ENCODE results near the gene NLGN1. TPM values are rescaled to one million over a fixed set of nuclear protein-coding genes. Genes with fewer than 3 reads are reported as not detected.

NLGN1 gene
- total RNA-seq, 3 donors from 2014 or later, result 0.43 to 14.3 (median 2.0) TPM

- Histone ChIP-seq H3K9me3 (no peaks in the 10 kb centered on the region), H3K36me3 (ENCODE audit: low read depth) (no peaks in the 10 kb centered on the region), H3K4me3 (no peak overlapping the region), H3K4me1 (ENCODE audit: low read depth) (no peaks in the 10 kb centered on the region)
- TF ChIP-seq, protein P1, sequence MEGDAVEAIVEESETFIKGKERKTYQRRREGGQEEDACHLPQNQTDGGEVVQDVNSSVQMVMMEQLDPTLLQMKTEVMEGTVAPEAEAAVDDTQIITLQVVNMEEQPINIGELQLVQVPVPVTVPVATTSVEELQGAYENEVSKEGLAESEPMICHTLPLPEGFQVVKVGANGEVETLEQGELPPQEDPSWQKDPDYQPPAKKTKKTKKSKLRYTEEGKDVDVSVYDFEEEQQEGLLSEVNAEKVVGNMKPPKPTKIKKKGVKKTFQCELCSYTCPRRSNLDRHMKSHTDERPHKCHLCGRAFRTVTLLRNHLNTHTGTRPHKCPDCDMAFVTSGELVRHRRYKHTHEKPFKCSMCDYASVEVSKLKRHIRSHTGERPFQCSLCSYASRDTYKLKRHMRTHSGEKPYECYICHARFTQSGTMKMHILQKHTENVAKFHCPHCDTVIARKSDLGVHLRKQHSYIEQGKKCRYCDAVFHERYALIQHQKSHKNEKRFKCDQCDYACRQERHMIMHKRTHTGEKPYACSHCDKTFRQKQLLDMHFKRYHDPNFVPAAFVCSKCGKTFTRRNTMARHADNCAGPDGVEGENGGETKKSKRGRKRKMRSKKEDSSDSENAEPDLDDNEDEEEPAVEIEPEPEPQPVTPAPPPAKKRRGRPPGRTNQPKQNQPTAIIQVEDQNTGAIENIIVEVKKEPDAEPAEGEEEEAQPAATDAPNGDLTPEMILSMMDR (IDR thresholded peaks at IDR 0.05), result no peak
- intact Hi-C loops (cut with DNase I, micrococcal nuclease), result no loop called here
- DNase-seq, result no peak
- ATAC-seq, result no peak
Measured at GRCh38 chr3:174303907-174304560, 906.5 kb downstream of the NLGN1 start.

- Histone ChIP-seq H3K36me3 (ENCODE audit: low read depth) (no peaks in the 10 kb centered on the region), H3K4me1 (ENCODE audit: low read depth) (no peaks in the 10 kb centered on the region), H3K4me3 (no peak overlapping the region), H3K9me3 (no peaks in the 10 kb centered on the region)
- intact Hi-C loops (cut with DNase I, micrococcal nuclease), result no loop called here
- no peak for DNase-seq
- no peak for ATAC-seq
- TF ChIP-seq, protein P1 (IDR thresholded peaks at IDR 0.05), result no peak
Measured at GRCh38 chr3:174308736-174309135, 911.2 kb downstream of the NLGN1 start.

DNA sequence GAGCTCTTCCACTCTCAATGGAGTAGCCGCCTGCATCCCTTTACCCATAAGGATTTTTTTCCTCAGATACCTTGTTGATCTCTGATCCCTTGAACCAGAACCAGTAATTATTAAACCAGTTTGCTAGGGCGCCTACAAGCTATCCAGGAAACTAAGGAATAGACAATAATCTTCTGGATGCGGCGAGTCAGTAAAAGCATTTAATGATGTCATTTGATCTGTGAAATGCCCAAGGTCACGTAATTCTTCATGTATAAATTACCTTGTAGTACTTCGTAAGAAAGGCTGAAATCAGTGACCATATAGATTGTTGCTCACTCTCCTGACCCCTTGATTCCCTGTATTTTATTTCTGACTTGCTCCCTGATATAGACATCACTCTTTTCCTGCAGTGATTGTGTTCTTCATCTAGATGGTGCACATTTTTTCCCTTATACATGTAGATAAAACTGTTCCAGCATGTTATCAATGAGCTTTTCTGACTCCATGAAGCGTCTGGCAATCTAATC is 913.0 kb downstream of the NLGN1 start:
- ATAC-seq (no peak), DNase-seq (no peak)
- no peak overlapping the region for H3K4me3 ChIP-seq
- H3K36me3 ChIP-seq (ENCODE audit: low read depth), result no peaks in the 10 kb centered on the region
- TF ChIP-seq, protein P1 (IDR thresholded peaks at IDR 0.05), result no peak
- no peaks in the 10 kb centered on the region for H3K9me3 ChIP-seq
- intact Hi-C loops (cut with DNase I, micrococcal nuclease), result no loop called here
- no peaks in the 10 kb centered on the region for H3K4me1 ChIP-seq (ENCODE audit: low read depth)

DNA sequence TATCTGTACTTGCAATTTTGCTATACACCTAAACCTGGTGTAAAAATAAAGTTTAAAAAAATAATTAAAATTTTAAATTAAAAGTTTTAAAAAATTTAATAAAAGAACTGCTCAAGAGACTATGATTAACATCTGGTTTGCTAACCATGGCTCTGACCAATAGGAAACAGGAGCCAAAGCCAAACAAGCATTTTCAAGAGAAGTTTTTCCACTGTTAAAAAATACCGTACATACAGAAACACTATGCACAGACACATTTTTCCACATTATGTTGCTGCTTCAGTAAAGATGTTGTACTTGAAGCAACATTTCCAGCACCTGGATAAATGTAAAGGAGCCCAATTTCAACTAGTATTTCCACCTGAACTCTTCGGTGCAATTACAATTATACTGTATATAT is 917.7 kb downstream of the NLGN1 start:
- TF ChIP-seq, protein P1 (IDR thresholded peaks at IDR 0.05), result no peak
- no peak for ATAC-seq
- Histone ChIP-seq H3K9me3 (no peaks in the 10 kb centered on the region), H3K4me1 (ENCODE audit: low read depth) (no peaks in the 10 kb centered on the region), H3K36me3 (ENCODE audit: low read depth) (no peaks in the 10 kb centered on the region), H3K4me3 (no peak overlapping the region)
- intact Hi-C loops (cut with DNase I, micrococcal nuclease), result no loop called here
- DNase-seq, result no peak

DNA sequence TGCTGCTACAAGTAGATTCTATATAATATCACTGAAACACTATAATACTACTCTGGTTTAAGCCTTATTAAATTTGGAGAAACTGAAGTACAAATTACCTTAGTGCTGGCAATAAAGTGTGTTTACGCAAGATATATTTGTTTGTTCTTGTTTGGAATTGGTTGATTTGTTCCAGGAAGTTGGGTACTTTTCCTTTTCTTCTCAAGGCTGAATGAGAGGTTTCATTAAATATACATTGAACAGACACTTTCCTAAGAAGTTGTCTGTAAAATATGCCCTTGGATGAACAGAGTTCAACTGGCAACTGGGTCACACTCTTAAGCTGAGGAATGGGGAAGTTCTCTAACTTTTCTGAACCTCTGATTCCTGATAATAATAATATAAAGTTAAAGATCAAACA is 919.5 kb downstream of the NLGN1 start:
- no peaks in the 10 kb centered on the region for H3K9me3 ChIP-seq
- H3K4me3 ChIP-seq, result no peak overlapping the region
- intact Hi-C loops (cut with DNase I, micrococcal nuclease), result no loop called here
- no peaks in the 10 kb centered on the region for H3K4me1 ChIP-seq (ENCODE audit: low read depth)
- no peak for DNase-seq
- H3K36me3 ChIP-seq (ENCODE audit: low read depth), result no peaks in the 10 kb centered on the region
- TF ChIP-seq, protein P1 (IDR thresholded peaks at IDR 0.05), result no peak
- no peak for ATAC-seq
